Keratinocyte (primary cell): ENCODE measurements around the gene NKRF. TPM values are rescaled to one million over a fixed set of nuclear protein-coding genes. Genes with fewer than 3 reads are reported as not detected.

Source experiments
- DNase-seq: peaks from one replicate; pipeline ENCODE4 v3.0.0-alpha.2; 2011; ENCODE audit warnings: low read depth, missing footprints, low spot score
- FAIRE-seq: peaks from 2 replicates; lab custom pipeline; 2011; peaks lifted over from hg19 to GRCh38; lab: Jason Lieb, UNC
- H2AFZ ChIP-seq: 2 replicates; pipeline ENCODE4 v1.6.0; 2012; ENCODE audit warnings: low read length, control low read depth, inconsistent platforms; ENCODE audit not compliant: control insufficient read depth
- H3K27ac ChIP-seq: 2 replicates; pipeline ENCODE4 v1.5.1; 2011; ENCODE audit warnings: low read length; ENCODE audit not compliant: control insufficient read depth, insufficient read depth
- H3K27me3 ChIP-seq: 3 replicates; pipeline ENCODE4 v1.6.0; 2011; ENCODE audit warnings: low read length; ENCODE audit not compliant: control insufficient read depth, insufficient read depth; ENCODE audit errors: extremely low read depth
- H3K36me3 ChIP-seq, 2 experiments: 2 replicates in 1 of 2; 3 replicates in 1 of 2; pipeline ENCODE4 v1.5.1; 2011; ENCODE audit warnings: low read length in 2 of 2, mild to moderate bottlenecking in 1 of 2; ENCODE audit not compliant: control insufficient read depth in 2 of 2, insufficient read depth in 2 of 2; ENCODE audit errors: extremely low read depth in 1 of 2
- H3K4me1 ChIP-seq: 3 replicates; pipeline ENCODE4 v1.5.1; 2011; ENCODE audit warnings: low read length; ENCODE audit not compliant: control insufficient read depth, insufficient read depth; ENCODE audit errors: extremely low read depth
- H3K4me2 ChIP-seq: 3 replicates; pipeline ENCODE4 v1.6.0; 2011; ENCODE audit warnings: low read depth, low read length; ENCODE audit not compliant: control insufficient read depth, insufficient read depth; ENCODE audit errors: extremely low read depth
- H3K4me3 ChIP-seq, 3 experiments: fragments of 200-600 bp in 1 of 3; sonication (generic) in 1 of 3; 2 replicates in 2 of 3; 3 replicates in 1 of 3; pipeline ENCODE4 v1.5.1; 2011 to 2016; ENCODE audit warnings: low read length in 3 of 3, mild to moderate bottlenecking in 3 of 3, control low read depth in 2 of 3, inconsistent platforms in 1 of 3, low read depth in 1 of 3, mixed read lengths in 1 of 3, mixed run types in 1 of 3, moderate library complexity in 1 of 3; ENCODE audit not compliant: control insufficient read depth in 2 of 3, insufficient read depth in 2 of 3; ENCODE audit errors: extremely low read depth in 1 of 3
- H3K79me2 ChIP-seq: 2 replicates; pipeline ENCODE4 v1.6.0; 2012; ENCODE audit warnings: low read length; ENCODE audit not compliant: control insufficient read depth, insufficient read depth
- H3K9ac ChIP-seq: 3 replicates; pipeline ENCODE4 v1.6.0; 2011; ENCODE audit warnings: low read length; ENCODE audit not compliant: control insufficient read depth, insufficient read depth; ENCODE audit errors: extremely low read depth
- H3K9me1 ChIP-seq: 3 replicates; pipeline ENCODE4 v1.6.0; 2011; ENCODE audit warnings: low read length; ENCODE audit not compliant: control insufficient read depth, insufficient read depth; ENCODE audit errors: extremely low read depth
- H3K9me3 ChIP-seq: 2 replicates; pipeline ENCODE4 v1.5.1; 2012; ENCODE audit warnings: low read depth, low read length; ENCODE audit not compliant: control insufficient read depth
- H4K20me1 ChIP-seq: 3 replicates; pipeline ENCODE4 v1.6.0; 2011; ENCODE audit warnings: low read length; ENCODE audit not compliant: control insufficient read depth, insufficient read depth; ENCODE audit errors: extremely low read depth
- EZH2 ChIP-seq: IDR thresholded peaks from one replicate; pipeline ENCODE4 v1.6.1; 2012; ENCODE audit warnings: inconsistent platforms, mild to moderate bottlenecking, low read length, moderate library complexity
- dilution Hi-C: fragments of 300-500 bp; cut with MboI; formaldehyde crosslinking; loops from one replicate; pipeline ENCODE4 v1.7.0; 2020; ENCODE audit warnings: low sequenced_read_pairs; ENCODE audit not compliant: extremely low pct_ligation_motif_present
- polyA plus RNA-seq, 5 experiments: library from polyadenylated mRNA; depleted of rRNA in 3 of 5; stranded (reverse) in 3 of 5; stranded (forward) in 1 of 5; unstranded in 1 of 5; fragments of >200 nt; gene quantifications; 1 replicate in 1 of 5; 2 replicates in 3 of 5; 3 replicates in 1 of 5; pipeline versions ENCODE4 v1.2.1 to v1.2.3, GENCODE V29; 2011 to 2012; ENCODE audit warnings: missing spikeins in 2 of 5, low read depth in 1 of 5, low replicate concordance in 1 of 5
- TF ChIP-seq, protein P1 (sequence below), 3 experiments: IDR thresholded peaks in 1 of 3; conservative IDR thresholded peaks in 1 of 3; optimal IDR thresholded peaks in 1 of 3; 2 replicates in 2 of 3; 3 replicates in 1 of 3; pipeline versions ENCODE3 to v1.5.1; 2011; ENCODE audit warnings: low read length in 3 of 3, mild to moderate bottlenecking in 3 of 3, moderate library complexity in 2 of 3, control low read depth in 1 of 3, inconsistent platforms in 1 of 3; ENCODE audit not compliant: insufficient read depth in 2 of 3; ENCODE audit errors: extremely low read depth in 1 of 3

NKRF gene
- polyA plus RNA-seq, 1 donor (not counting 4 experiments of a cell fraction or from before 2014, with no cell fraction given): 11.0 TPM

- Histone ChIP-seq H2AFZ (no peak overlapping the region), H3K4me2 (no peak overlapping the region), H4K20me1 (no peaks in the 10 kb centered on the region), H3K79me2 (no peaks in the 10 kb centered on the region), H3K36me3 (no peaks in the 10 kb centered on the region), H3K9me1 (no peaks in the 10 kb centered on the region), H3K27me3 (no peaks in the 10 kb centered on the region), H3K9me3 (no peaks in the 10 kb centered on the region), H3K4me1 (no peaks in the 10 kb centered on the region), H3K27ac (no peak overlapping the region), H3K9ac (no peak overlapping the region), H3K4me3 (no peak overlapping the region)
- dilution Hi-C loops: no loop called here
- FAIRE-seq (no peak), DNase-seq (no peak)
- TF ChIP-seq EZH2: no peak
- TF ChIP-seq, protein P1, sequence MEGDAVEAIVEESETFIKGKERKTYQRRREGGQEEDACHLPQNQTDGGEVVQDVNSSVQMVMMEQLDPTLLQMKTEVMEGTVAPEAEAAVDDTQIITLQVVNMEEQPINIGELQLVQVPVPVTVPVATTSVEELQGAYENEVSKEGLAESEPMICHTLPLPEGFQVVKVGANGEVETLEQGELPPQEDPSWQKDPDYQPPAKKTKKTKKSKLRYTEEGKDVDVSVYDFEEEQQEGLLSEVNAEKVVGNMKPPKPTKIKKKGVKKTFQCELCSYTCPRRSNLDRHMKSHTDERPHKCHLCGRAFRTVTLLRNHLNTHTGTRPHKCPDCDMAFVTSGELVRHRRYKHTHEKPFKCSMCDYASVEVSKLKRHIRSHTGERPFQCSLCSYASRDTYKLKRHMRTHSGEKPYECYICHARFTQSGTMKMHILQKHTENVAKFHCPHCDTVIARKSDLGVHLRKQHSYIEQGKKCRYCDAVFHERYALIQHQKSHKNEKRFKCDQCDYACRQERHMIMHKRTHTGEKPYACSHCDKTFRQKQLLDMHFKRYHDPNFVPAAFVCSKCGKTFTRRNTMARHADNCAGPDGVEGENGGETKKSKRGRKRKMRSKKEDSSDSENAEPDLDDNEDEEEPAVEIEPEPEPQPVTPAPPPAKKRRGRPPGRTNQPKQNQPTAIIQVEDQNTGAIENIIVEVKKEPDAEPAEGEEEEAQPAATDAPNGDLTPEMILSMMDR (optimal IDR thresholded peaks at IDR 0.05 in 1 of 3, IDR thresholded peaks at IDR 0.05 in 1 of 3, conservative IDR thresholded peaks at IDR 0.05 in 1 of 3; ENCODE audit: extremely low read depth in 1 of 3, insufficient read depth in 2 of 3, low read length in 3 of 3): no peak
Measured at GRCh38 chrX:119636419-119636818, 30.2 kb upstream of the NKRF start.

DNA sequence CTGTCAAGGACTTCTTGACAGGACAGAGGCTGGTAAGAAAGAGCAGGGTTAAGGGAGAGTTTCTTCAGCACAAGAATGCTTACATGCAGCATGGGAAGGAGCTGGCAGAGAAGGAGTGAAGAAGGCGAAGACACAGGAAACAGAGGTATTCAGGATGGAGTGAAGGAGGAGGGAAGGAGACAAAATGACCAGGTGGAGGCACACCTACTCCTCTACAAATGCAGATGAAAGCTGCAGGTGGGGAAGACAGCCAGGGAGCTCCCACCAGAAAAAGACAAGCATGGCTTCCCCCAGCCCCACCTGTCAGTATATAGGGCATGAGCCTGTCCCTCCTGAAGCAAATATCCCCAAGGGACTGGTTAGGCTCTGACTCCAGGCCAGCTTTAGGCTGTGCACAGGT lies 29.6 kb upstream of the NKRF start:
- Histone ChIP-seq H3K36me3 (no peaks in the 10 kb centered on the region), H2AFZ (no peak overlapping the region), H3K9me1 (no peaks in the 10 kb centered on the region), H3K4me1 (no peaks in the 10 kb centered on the region), H3K79me2 (no peaks in the 10 kb centered on the region), H3K27ac (no peak overlapping the region), H3K27me3 (no peaks in the 10 kb centered on the region), H4K20me1 (no peaks in the 10 kb centered on the region), H3K9ac (no peak overlapping the region), H3K9me3 (no peaks in the 10 kb centered on the region), H3K4me2 (no peak overlapping the region), H3K4me3 (no peak overlapping the region)
- dilution Hi-C loops: no loop called here
- TF ChIP-seq EZH2: no peak
- TF ChIP-seq, protein P1 (optimal IDR thresholded peaks at IDR 0.05 in 1 of 3, IDR thresholded peaks at IDR 0.05 in 1 of 3, conservative IDR thresholded peaks at IDR 0.05 in 1 of 3; ENCODE audit: extremely low read depth in 1 of 3, insufficient read depth in 2 of 3, low read length in 3 of 3): no peak
- FAIRE-seq (no peak), DNase-seq (no peak)
